K562 (cell line): ENCODE measurements around the gene SMIM29. TPM values are rescaled to one million over a fixed set of nuclear protein-coding genes. Genes with fewer than 3 reads are reported as not detected.

ENCODE experiments used
- BCL6 ChIP-seq: fragments of 250-450 bp; sonication (Bioruptor Pico); IDR thresholded peaks from 2 replicates; pipeline ENCODE4 v1.4.0; 2020
- CEBPG ChIP-seq, 3 experiments: fragments of 200-800 bp in 1 of 3; sonication (Bioruptor generic) in 1 of 3; sonication (generic) in 1 of 3; formaldehyde crosslinking in 1 of 3; IDR thresholded peaks in 2 of 3; conservative IDR thresholded peaks in 1 of 3; 2 replicates each; pipeline versions ENCODE4 v1.6.1 to v1.8.0; 2016 to 2022; ENCODE audit warnings: missing compliant biosample characterization in 2 of 3, missing genetic modification characterization in 2 of 3, mild to moderate bottlenecking in 1 of 3, missing genetic modification reagents in 1 of 3
- FOXP1 ChIP-seq: sonication (generic); formaldehyde crosslinking; IDR thresholded peaks from 2 replicates; pipeline ENCODE4 v1.8.0; 2022; ENCODE audit warnings: mild to moderate bottlenecking, missing genetic modification reagents
- GABPA ChIP-seq: fragments of 200-800 bp; sonication (Bioruptor generic); conservative IDR thresholded peaks from 2 replicates; pipeline ENCODE4 v1.6.1; 2016; ENCODE audit warnings: low read depth, missing genetic modification characterization, missing compliant biosample characterization
- GTF2E2 ChIP-seq: fragments of 200-800 bp; sonication (Bioruptor generic); IDR thresholded peaks from 2 replicates; pipeline ENCODE4 v1.6.1; 2016; ENCODE audit warnings: missing genetic modification characterization, missing compliant biosample characterization
- MEIS2 ChIP-seq: fragments of 450-650 bp; IDR thresholded peaks from 2 replicates; pipeline ENCODE4 v1.6.1; 2014; ENCODE audit warnings: mild to moderate bottlenecking; ENCODE audit not compliant: partially characterized antibody
- NR2C1 ChIP-seq, 2 experiments: fragments of 450-650 bp; IDR thresholded peaks; 2 replicates each; pipeline ENCODE4 v1.6.1; 2017; ENCODE audit warnings: mild to moderate bottlenecking in 2 of 2, antibody characterized with exemption in 1 of 2, inconsistent platforms in 1 of 2, missing compliant biosample characterization in 1 of 2, missing genetic modification characterization in 1 of 2
- PHTF2 ChIP-seq: fragments of 250-450 bp; sonication (Bioruptor Pico); IDR thresholded peaks from 2 replicates; pipeline ENCODE4 v1.5.0; 2021; ENCODE audit warnings: mild to moderate bottlenecking
- RBM34 ChIP-seq: fragments of 200-400 bp; formaldehyde crosslinking; IDR thresholded peaks from 2 replicates; pipeline ENCODE4 v1.6.1; 2018; ENCODE audit warnings: low read length, borderline replicate concordance; ENCODE audit not compliant: insufficient read depth
- RHOXF2B ChIP-seq: fragments of 250-450 bp; sonication (Bioruptor Pico); conservative IDR thresholded peaks from 2 replicates; pipeline ENCODE4 v1.5.1; 2021
- YY1 ChIP-seq, 3 experiments: IDR thresholded peaks; 2 replicates each; pipeline ENCODE4 v1.6.1; 2011; ENCODE audit warnings: low read length in 2 of 3, mild to moderate bottlenecking in 2 of 3, moderate library complexity in 2 of 3, borderline replicate concordance in 1 of 3, control low read depth in 1 of 3, low read depth in 1 of 3; ENCODE audit not compliant: insufficient read depth in 3 of 3, insufficient replicate concordance in 2 of 3, control insufficient read depth in 1 of 3, insufficient read length in 1 of 3; ENCODE audit errors: extremely low read depth in 1 of 3
- ZFP1 ChIP-seq: fragments of 450-650 bp; formaldehyde crosslinking; IDR thresholded peaks from 2 replicates; pipeline ENCODE4 v1.4.0; 2020; ENCODE audit warnings: mild to moderate bottlenecking, mixed read lengths
- ZNF436 ChIP-seq: fragments of 250-450, 450-650 bp; sonication (Bioruptor Pico); formaldehyde crosslinking; IDR thresholded peaks from 2 replicates; pipeline ENCODE4 v1.7.0; 2020; ENCODE audit warnings: mild to moderate bottlenecking
- ZNF561 ChIP-seq: fragments of 450-650 bp; formaldehyde crosslinking; conservative IDR thresholded peaks from 2 replicates; pipeline ENCODE4 v1.4.0; 2020; ENCODE audit warnings: mild to moderate bottlenecking, moderate library complexity
- polyA plus RNA-seq, 8 experiments: library from polyadenylated mRNA; depleted of rRNA in 4 of 8; stranded (reverse) in 5 of 8; unstranded in 3 of 8; fragments of >200 nt; fragmentation: Nextera tagmentation in 2 of 8; fragmentation: Illumina TruSeq in 1 of 8; extraction: Ambion mirVana in 2 of 8; extraction: Trizol in 1 of 8; gene quantifications; 2 replicates each; pipeline versions ENCODE4 v1.2.1 to v1.2.3, GENCODE V29; 2011 to 2014; ENCODE audit warnings: inconsistent platforms in 1 of 8, missing spikeins in 1 of 8
- total RNA-seq, 7 experiments: library from RNA; depleted of rRNA in 6 of 7; stranded (reverse); fragments of >200 nt in 6 of 7; fragmentation: Illumina TruSeq in 2 of 7; extraction: Trizol in 2 of 7; gene quantifications; 2 replicates each; pipeline versions ENCODE4 v1.2.1 to v1.2.3, GENCODE V29; 2011 to 2021; ENCODE audit warnings: low replicate concordance in 1 of 7
- TF ChIP-seq, protein P1 (sequence below): IDR thresholded peaks from 2 replicates; pipeline ENCODE4 v1.6.1; 2011; ENCODE audit warnings: borderline replicate concordance, low read depth, mild to moderate bottlenecking, moderate library complexity, low read length; ENCODE audit not compliant: insufficient read depth, poor library complexity, severe bottlenecking
- TF ChIP-seq, protein P2 (sequence below), 2 experiments: fragments of 250-450 bp in 1 of 2; fragments of 450-650 bp in 1 of 2; sonication (Bioruptor Pico) in 1 of 2; IDR thresholded peaks; 2 replicates each; pipeline versions ENCODE4 v1.6.1 to v1.8.0; 2016 to 2021; ENCODE audit warnings: mild to moderate bottlenecking in 2 of 2, moderate library complexity in 2 of 2, missing compliant biosample characterization in 1 of 2, missing genetic modification characterization in 1 of 2
- TF ChIP-seq, protein P3 (sequence below): fragments of 450-650 bp; formaldehyde crosslinking; IDR thresholded peaks from 2 replicates; pipeline ENCODE4 v1.4.0; 2020; ENCODE audit warnings: mild to moderate bottlenecking, moderate library complexity
- TF ChIP-seq, protein P4 (sequence below): sonication (generic); formaldehyde crosslinking; IDR thresholded peaks from 2 replicates; pipeline ENCODE4 v1.8.0; 2022; ENCODE audit warnings: mild to moderate bottlenecking, missing genetic modification reagents

The SMIM29 gene
- total and polyA plus RNA-seq, 9 of the 15 experiments (the other 6 are each of a cell fraction or from before 2014, with no cell fraction given), result 6.5 to 36.7 (median 20.9) TPM

DNA sequence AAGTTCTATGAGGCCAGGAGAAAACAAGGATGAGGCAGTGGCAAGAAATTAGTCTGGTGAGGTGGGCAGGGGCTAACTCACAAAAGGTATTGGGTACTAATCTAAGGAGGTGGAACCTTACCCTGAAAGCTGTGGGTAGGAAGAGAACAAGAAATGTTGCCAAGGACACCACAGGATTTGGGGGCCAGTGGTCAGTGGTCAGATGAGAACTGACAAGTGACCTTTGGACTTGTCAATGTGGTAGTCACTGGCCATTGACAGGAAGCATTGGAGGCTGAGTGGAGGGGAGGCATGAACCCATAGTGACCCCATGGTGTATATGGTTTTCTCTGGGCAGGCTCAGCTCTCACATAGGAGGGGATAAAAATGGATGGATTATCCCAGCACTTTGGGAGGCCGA lies 25.3 kb upstream of the SMIM29 start (continued):
- TF ChIP-seq, protein P1, sequence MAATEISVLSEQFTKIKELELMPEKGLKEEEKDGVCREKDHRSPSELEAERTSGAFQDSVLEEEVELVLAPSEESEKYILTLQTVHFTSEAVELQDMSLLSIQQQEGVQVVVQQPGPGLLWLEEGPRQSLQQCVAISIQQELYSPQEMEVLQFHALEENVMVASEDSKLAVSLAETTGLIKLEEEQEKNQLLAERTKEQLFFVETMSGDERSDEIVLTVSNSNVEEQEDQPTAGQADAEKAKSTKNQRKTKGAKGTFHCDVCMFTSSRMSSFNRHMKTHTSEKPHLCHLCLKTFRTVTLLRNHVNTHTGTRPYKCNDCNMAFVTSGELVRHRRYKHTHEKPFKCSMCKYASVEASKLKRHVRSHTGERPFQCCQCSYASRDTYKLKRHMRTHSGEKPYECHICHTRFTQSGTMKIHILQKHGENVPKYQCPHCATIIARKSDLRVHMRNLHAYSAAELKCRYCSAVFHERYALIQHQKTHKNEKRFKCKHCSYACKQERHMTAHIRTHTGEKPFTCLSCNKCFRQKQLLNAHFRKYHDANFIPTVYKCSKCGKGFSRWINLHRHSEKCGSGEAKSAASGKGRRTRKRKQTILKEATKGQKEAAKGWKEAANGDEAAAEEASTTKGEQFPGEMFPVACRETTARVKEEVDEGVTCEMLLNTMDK, result no peak
- no peak for TF ChIP-seq ZFP1 (CRISPR knock-in tag)
- TF ChIP-seq, protein P2, sequence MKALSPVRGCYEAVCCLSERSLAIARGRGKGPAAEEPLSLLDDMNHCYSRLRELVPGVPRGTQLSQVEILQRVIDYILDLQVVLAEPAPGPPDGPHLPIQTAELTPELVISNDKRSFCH (CRISPR knock-in tag; IDR thresholded peaks at IDR 0.05), result no peak
- TF ChIP-seq, protein P2 (tag; IDR thresholded peaks at IDR 0.05), result 0 out of 2 replicates have a peak, but pooled peaks have one; percentile 35
- TF ChIP-seq ZNF561 (CRISPR knock-in tag), result no peak
- TF ChIP-seq, protein P3, sequence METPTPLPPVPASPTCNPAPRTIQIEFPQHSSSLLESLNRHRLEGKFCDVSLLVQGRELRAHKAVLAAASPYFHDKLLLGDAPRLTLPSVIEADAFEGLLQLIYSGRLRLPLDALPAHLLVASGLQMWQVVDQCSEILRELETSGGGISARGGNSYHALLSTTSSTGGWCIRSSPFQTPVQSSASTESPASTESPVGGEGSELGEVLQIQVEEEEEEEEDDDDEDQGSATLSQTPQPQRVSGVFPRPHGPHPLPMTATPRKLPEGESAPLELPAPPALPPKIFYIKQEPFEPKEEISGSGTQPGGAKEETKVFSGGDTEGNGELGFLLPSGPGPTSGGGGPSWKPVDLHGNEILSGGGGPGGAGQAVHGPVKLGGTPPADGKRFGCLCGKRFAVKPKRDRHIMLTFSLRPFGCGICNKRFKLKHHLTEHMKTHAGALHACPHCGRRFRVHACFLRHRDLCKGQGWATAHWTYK (CRISPR knock-in tag), result 0 out of 2 replicates have a peak, but pooled peaks have one; percentile 5
- TF ChIP-seq PHTF2, result no peak
- TF ChIP-seq CEBPG (CRISPR knock-in tag; IDR thresholded peaks at IDR 0.05), result 0 out of 2 replicates have a peak, but pooled peaks have one; percentile 11
- TF ChIP-seq CEBPG (tag; conservative IDR thresholded peaks at IDR 0.05 in 1 of 2, IDR thresholded peaks at IDR 0.05 in 1 of 2), result no peak
- TF ChIP-seq GABPA (tag), result no peak
- TF ChIP-seq ZNF436 (CRISPR knock-in tag), result no peak
- TF ChIP-seq GTF2E2 (tag), result no peak
- TF ChIP-seq, protein P4, sequence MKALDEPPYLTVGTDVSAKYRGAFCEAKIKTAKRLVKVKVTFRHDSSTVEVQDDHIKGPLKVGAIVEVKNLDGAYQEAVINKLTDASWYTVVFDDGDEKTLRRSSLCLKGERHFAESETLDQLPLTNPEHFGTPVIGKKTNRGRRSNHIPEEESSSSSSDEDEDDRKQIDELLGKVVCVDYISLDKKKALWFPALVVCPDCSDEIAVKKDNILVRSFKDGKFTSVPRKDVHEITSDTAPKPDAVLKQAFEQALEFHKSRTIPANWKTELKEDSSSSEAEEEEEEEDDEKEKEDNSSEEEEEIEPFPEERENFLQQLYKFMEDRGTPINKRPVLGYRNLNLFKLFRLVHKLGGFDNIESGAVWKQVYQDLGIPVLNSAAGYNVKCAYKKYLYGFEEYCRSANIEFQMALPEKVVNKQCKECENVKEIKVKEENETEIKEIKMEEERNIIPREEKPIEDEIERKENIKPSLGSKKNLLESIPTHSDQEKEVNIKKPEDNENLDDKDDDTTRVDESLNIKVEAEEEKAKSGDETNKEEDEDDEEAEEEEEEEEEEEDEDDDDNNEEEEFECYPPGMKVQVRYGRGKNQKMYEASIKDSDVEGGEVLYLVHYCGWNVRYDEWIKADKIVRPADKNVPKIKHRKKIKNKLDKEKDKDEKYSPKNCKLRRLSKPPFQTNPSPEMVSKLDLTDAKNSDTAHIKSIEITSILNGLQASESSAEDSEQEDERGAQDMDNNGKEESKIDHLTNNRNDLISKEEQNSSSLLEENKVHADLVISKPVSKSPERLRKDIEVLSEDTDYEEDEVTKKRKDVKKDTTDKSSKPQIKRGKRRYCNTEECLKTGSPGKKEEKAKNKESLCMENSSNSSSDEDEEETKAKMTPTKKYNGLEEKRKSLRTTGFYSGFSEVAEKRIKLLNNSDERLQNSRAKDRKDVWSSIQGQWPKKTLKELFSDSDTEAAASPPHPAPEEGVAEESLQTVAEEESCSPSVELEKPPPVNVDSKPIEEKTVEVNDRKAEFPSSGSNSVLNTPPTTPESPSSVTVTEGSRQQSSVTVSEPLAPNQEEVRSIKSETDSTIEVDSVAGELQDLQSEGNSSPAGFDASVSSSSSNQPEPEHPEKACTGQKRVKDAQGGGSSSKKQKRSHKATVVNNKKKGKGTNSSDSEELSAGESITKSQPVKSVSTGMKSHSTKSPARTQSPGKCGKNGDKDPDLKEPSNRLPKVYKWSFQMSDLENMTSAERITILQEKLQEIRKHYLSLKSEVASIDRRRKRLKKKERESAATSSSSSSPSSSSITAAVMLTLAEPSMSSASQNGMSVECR (CRISPR knock-in tag), result no peak
- no peak; the same call in 1 of the 2 replicates for TF ChIP-seq NR2C1 (IDR thresholded peaks at IDR 0.05)
- peak; percentile 21; the same call in 1 of the 2 replicates for TF ChIP-seq NR2C1 (tag; IDR thresholded peaks at IDR 0.05)
- TF ChIP-seq RHOXF2B (CRISPR knock-in tag), result no peak
- peak in 1 of 3 experiments; percentile 9 for TF ChIP-seq YY1 (IDR thresholded peaks at IDR 0.05; ENCODE audit: borderline replicate concordance in 1 of 3, control insufficient read depth in 1 of 3, extremely low read depth in 1 of 3, insufficient read depth in 3 of 3, insufficient read length in 1 of 3, insufficient replicate concordance in 2 of 3, low read depth in 1 of 3, low read length in 2 of 3)
- TF ChIP-seq RBM34, result no peak
- TF ChIP-seq FOXP1 (CRISPR knock-in tag), result 0 out of 2 replicates have a peak, but pooled peaks have one; percentile 32
- TF ChIP-seq MEIS2, result peak; percentile 4
- TF ChIP-seq BCL6 (CRISPR knock-in tag), result no peak
